H9 (cell line): Measurements from ENCODE around the gene AS3MT. TPM values are rescaled to one million over a fixed set of nuclear protein-coding genes. Genes with fewer than 3 reads are reported as not detected.

Experiments
- DNase-seq: peaks from one replicate; pipeline ENCODE4 v3.0.0-alpha.2; 2017
- H2AFZ ChIP-seq: one replicate; pipeline ENCODE4 v1.6.1; 2013; ENCODE audit warnings: mild to moderate bottlenecking, low read length, control low read depth, moderate library complexity
- H2AK5ac ChIP-seq: 2 replicates; pipeline ENCODE4 v1.6.1; 2013; ENCODE audit warnings: low read length, control low read depth, mixed read lengths; ENCODE audit not compliant: insufficient read length
- H2BK120ac ChIP-seq: one replicate; pipeline ENCODE4 v1.6.1; 2013; ENCODE audit warnings: low read depth, mild to moderate bottlenecking, low read length, control low read depth, inconsistent platforms; ENCODE audit not compliant: poor library complexity, severe bottlenecking
- H2BK12ac ChIP-seq: 2 replicates; pipeline ENCODE4 v1.6.1; 2013; ENCODE audit warnings: low read length, control low read depth, mixed read lengths, low read depth; ENCODE audit not compliant: insufficient read length
- H2BK15ac ChIP-seq: 2 replicates; pipeline ENCODE4 v1.6.1; 2013; ENCODE audit warnings: low read depth, low read length, control low read depth
- H2BK20ac ChIP-seq: one replicate; pipeline ENCODE4 v1.6.1; 2013; ENCODE audit warnings: low read depth, mild to moderate bottlenecking, low read length, control low read depth, inconsistent platforms; ENCODE audit not compliant: poor library complexity, severe bottlenecking
- H2BK5ac ChIP-seq: 2 replicates; pipeline ENCODE4 v1.6.1; 2013; ENCODE audit warnings: low read length, control low read depth, mixed read lengths; ENCODE audit not compliant: insufficient read length
- H3K14ac ChIP-seq: 2 replicates; pipeline ENCODE4 v1.6.1; 2013; ENCODE audit warnings: low read length, control low read depth; ENCODE audit not compliant: insufficient read depth
- H3K18ac ChIP-seq: 2 replicates; pipeline ENCODE4 v1.6.1; 2013; ENCODE audit warnings: low read depth, mild to moderate bottlenecking, mixed read lengths, low read length, control low read depth; ENCODE audit not compliant: insufficient read length
- H3K23ac ChIP-seq: 2 replicates; pipeline ENCODE4 v1.6.1; 2013; ENCODE audit warnings: low read length, control low read depth, mixed read lengths, low read depth; ENCODE audit not compliant: insufficient read length
- H3K23me2 ChIP-seq: 2 replicates; pipeline ENCODE4 v1.6.1; 2013; ENCODE audit warnings: low read depth, mild to moderate bottlenecking, mixed read lengths, low read length, control low read depth; ENCODE audit not compliant: insufficient read length, poor library complexity, severe bottlenecking
- H3K27ac ChIP-seq: 2 replicates; pipeline ENCODE4 v1.5.1; 2013; ENCODE audit warnings: low read length, control low read depth, mixed read lengths, low read depth; ENCODE audit not compliant: insufficient read length
- H3K27me3 ChIP-seq: 2 replicates; pipeline ENCODE4 v1.6.1; 2013; ENCODE audit warnings: low read length, control low read depth, inconsistent platforms; ENCODE audit not compliant: insufficient read depth
- H3K4ac ChIP-seq: 2 replicates; pipeline ENCODE4 v1.6.1; 2013; ENCODE audit warnings: low read depth, mild to moderate bottlenecking, control low read depth, inconsistent platforms, low read length, moderate library complexity
- H3K4me1 ChIP-seq: 2 replicates; pipeline ENCODE4 v1.6.1; 2013; ENCODE audit warnings: low read length, control low read depth, inconsistent platforms; ENCODE audit not compliant: insufficient read depth
- H3K4me2 ChIP-seq: 2 replicates; pipeline ENCODE4 v1.6.1; 2013; ENCODE audit warnings: low read length, control low read depth, mixed read lengths; ENCODE audit not compliant: insufficient read length, insufficient read depth
- H3K56ac ChIP-seq: 2 replicates; pipeline ENCODE4 v1.6.1; 2013; ENCODE audit warnings: low read depth, mild to moderate bottlenecking, mixed read lengths, low read length, control low read depth; ENCODE audit not compliant: insufficient read length
- H3K79me1 ChIP-seq: 2 replicates; pipeline ENCODE4 v1.6.1; 2013; ENCODE audit warnings: low read depth, mild to moderate bottlenecking, moderate library complexity, low read length, control low read depth, inconsistent platforms; ENCODE audit not compliant: insufficient read depth, poor library complexity, severe bottlenecking
- H3K79me2 ChIP-seq: 2 replicates; pipeline ENCODE4 v1.6.1; 2013; ENCODE audit warnings: low read length, control low read depth, inconsistent platforms; ENCODE audit not compliant: insufficient read depth
- H3K9ac ChIP-seq: 2 replicates; pipeline ENCODE4 v1.6.1; 2013; ENCODE audit warnings: low read length, control low read depth, mixed read lengths; ENCODE audit not compliant: insufficient read length; ENCODE audit errors: extremely low read depth
- H3K9me3 ChIP-seq: one replicate; pipeline ENCODE4 v1.6.1; 2013; ENCODE audit warnings: low read depth, low read length, inconsistent platforms; ENCODE audit not compliant: control insufficient read depth
- H3T11ph ChIP-seq: one replicate; pipeline ENCODE4 v1.6.1; 2013; ENCODE audit warnings: mild to moderate bottlenecking, low read length, control low read depth, inconsistent platforms
- H4K20me1 ChIP-seq: one replicate; pipeline ENCODE4 v1.6.1; 2013; ENCODE audit not compliant: control insufficient read depth, insufficient read length, insufficient read depth
- H4K5ac ChIP-seq: 2 replicates; pipeline ENCODE4 v1.6.1; 2013; ENCODE audit warnings: low read depth, mild to moderate bottlenecking, mixed read lengths, low read length, control low read depth; ENCODE audit not compliant: insufficient read length
- H4K8ac ChIP-seq: replicated peaks from 2 replicates; pipeline ENCODE4 v1.6.1; 2013; ENCODE audit warnings: low read length, control low read depth, mixed read lengths, low read depth; ENCODE audit not compliant: insufficient read length
- H4K91ac ChIP-seq: 2 replicates; pipeline ENCODE4 v1.6.1; 2013; ENCODE audit warnings: low read depth, mild to moderate bottlenecking, moderate library complexity, mixed read lengths, low read length, control low read depth; ENCODE audit not compliant: insufficient read length
- H3K27ac Mint-ChIP-seq, 3 experiments: 2 replicates in 2 of 3; 3 replicates in 1 of 3; pipeline ENCODE4 v1.8.0; 2020 to 2021; ENCODE audit warnings: mixed read lengths in 3 of 3, mild to moderate bottlenecking in 1 of 3, moderate library complexity in 1 of 3
- H3K27me3 Mint-ChIP-seq: 2 replicates; pipeline ENCODE4 v1.8.0; 2021; ENCODE audit warnings: low read depth, mild to moderate bottlenecking, moderate library complexity, mixed read lengths
- H3K36me3 Mint-ChIP-seq, 3 experiments: 2 replicates in 2 of 3; 3 replicates in 1 of 3; pipeline ENCODE4 v1.8.0; 2020 to 2021; ENCODE audit warnings: low read depth in 3 of 3, mixed read lengths in 3 of 3; ENCODE audit not compliant: insufficient read depth in 1 of 3
- H3K4me1 Mint-ChIP-seq, 2 experiments: 2 replicates each; pipeline ENCODE4 v1.8.0; 2020; ENCODE audit warnings: mixed read lengths in 2 of 2
- H3K4me3 Mint-ChIP-seq, 2 experiments: 2 replicates in 1 of 2; 3 replicates in 1 of 2; pipeline ENCODE4 v1.8.0; 2020 to 2021; ENCODE audit warnings: mild to moderate bottlenecking in 2 of 2, mixed read lengths in 2 of 2, moderate library complexity in 1 of 2
- H3K9me3 Mint-ChIP-seq, 2 experiments: 2 replicates in 1 of 2; 3 replicates in 1 of 2; pipeline ENCODE4 v1.8.0; 2020; ENCODE audit warnings: mild to moderate bottlenecking in 2 of 2, mixed read lengths in 2 of 2, moderate library complexity in 1 of 2
- CTCF ChIP-seq: fragments of 200-600 bp; sonication (generic); conservative IDR thresholded peaks from 3 replicates; pipeline ENCODE4 v1.8.0; 2021; ENCODE audit warnings: antibody characterized with exemption, mild to moderate bottlenecking
- WGBS: extraction: QIAGEN DNeasy Blood & Tissue Kit; methylation state at CpG from one replicate; pipeline ENCODE4 v1.1.7; 2013; ENCODE audit warnings: missing lambda C conversion rate, low lambda C conversion rate, mixed read lengths; ENCODE audit not compliant: insufficient read length; ENCODE audit errors: extremely low coverage; 5-methylcytosine and 5-hydroxymethylcytosine counted together
- total RNA-seq: library from RNA; stranded (reverse); gene quantifications from 2 replicates; pipeline ENCODE4 v1.2.1, GENCODE V29; 2021

The AS3MT gene
- total RNA-seq, 1 experiment from 2014 or later = 16.4 TPM

GRCh38 chr10:102832248-102832647 is 37.0 kb upstream of the AS3MT start:
- Histone ChIP-seq H2BK20ac (no peak overlapping the region), H3T11ph (no peak overlapping the region), H3K27me3 (no peaks in the 10 kb centered on the region), H3K79me2 (no peaks in the 10 kb centered on the region), H3K56ac (no peak overlapping the region), H3K18ac (no peak overlapping the region), H2BK12ac (no peak overlapping the region), H3K79me1 (no peaks in the 10 kb centered on the region), H2AFZ (no peak overlapping the region), H3K4me2 (no peak overlapping the region), H3K23me2 (no peaks in the 10 kb centered on the region), H4K5ac (no peak overlapping the region), H3K4me1 (no peaks in the 10 kb centered on the region), H2BK15ac (no peak overlapping the region), H3K9me3 (no peaks in the 10 kb centered on the region), H2BK5ac (no peak overlapping the region), H3K27ac (no peak overlapping the region), H4K91ac (no peak overlapping the region), H3K9ac (no peak overlapping the region), H2AK5ac (no peak overlapping the region), H3K4ac (no peak overlapping the region), H2BK120ac (no peak overlapping the region), H3K23ac (no peak overlapping the region), H4K8ac (no peak overlapping the region), H3K14ac (no peak overlapping the region), H4K20me1 (no peaks in the 10 kb centered on the region)
- Mint-ChIP-seq H3K9me3 (peaks cover under 1% of the 10 kb centered on the region in 2 experiments; a peak in 3 of 5 replicates), H3K27ac (no peak overlapping the region), H3K4me3 (no peak overlapping the region), H3K27me3 (peaks cover 3% of the 10 kb centered on the region; the same call in 1 of the 2 replicates), H3K36me3 (peaks cover 0 to 2% (median 0%) of the 10 kb centered on the region in 3 experiments; a peak in 1 of 7 replicates), H3K4me1 (peaks cover 5 to 7% of the 10 kb centered on the region in 2 experiments; a peak in 2 of 4 replicates)
- TF ChIP-seq CTCF = no peak
- no CpG with 5 or more reads among the region's 14 CpGs for WGBS
- DNase-seq = no peak
